Smooth muscle cell of trachea (primary cell): Measurements from ENCODE around the gene VWA8. TPM values are rescaled to one million over a fixed set of nuclear protein-coding genes. Genes with fewer than 3 reads are reported as not detected.

Experiments
- total RNA-seq: library from RNA; depleted of rRNA; stranded (reverse); fragments of >200 nt; gene quantifications from 2 replicates; pipeline ENCODE4 v1.2.1, GENCODE V29; 2014

The VWA8 gene
- 21.7 and 30.3 TPM in 2 replicates for total RNA-seq

DNA sequence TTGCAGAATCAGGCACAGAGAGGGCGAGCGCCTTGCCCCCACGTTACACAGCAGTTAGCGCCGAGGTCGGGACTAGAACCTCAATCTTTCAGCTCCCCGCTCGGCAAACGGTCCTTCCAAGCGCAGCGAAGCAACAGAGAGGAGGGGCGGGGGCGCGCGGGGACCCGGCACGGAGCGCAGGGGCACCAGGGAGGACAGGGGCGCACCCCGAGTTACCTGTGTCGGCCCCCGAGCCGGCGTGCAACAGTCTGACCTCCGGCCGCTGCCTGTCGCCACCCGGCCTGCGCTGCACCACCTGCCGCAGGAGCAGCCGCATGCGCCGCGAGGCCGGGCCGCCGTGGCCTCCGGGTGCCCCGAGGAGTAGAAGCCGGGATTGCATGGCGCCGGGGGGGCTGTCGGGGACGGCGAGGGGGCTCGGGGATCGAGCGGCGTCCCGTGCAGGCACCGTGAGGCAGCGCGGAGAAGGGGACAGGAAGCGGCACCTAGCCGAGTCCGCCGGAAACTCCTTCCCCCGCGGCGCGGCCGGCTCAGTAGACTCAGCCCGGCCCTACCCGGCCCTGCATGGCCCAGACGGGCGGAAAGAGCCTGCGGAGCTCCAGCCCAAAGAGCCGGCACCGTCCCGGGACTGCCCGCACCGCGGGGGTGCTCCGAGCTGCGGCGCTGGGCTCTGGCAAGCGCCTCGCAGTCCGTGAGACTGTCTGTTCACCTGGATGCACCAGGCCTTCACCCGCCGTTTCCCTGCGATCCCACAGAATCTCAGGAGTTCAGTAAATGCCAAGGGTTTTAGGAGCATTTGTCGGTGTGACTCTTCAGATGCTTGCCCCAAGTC is at the start of gene VWA8:
VWA8 (minus strand) TSS at position 473 of the 829 bp plus-strand sequence; CDS start at position 379, 94 bp downstream.

Other genes starting within 250 kb of the VWA8 start
- gene DGKH, start 87.5 kb upstream of the VWA8 start, total RNA-seq = 5.3 and 8.4 TPM in 2 replicates